HFF-Myc (cell line): ENCODE data around the gene GAK.

ENCODE experiments used
- DNase-seq: peaks from one replicate; pipeline ENCODE4 v3.0.0-alpha.2; 2011; ENCODE audit warnings: low read depth; ENCODE audit errors: extremely low read depth
- H3K4me3 ChIP-seq: replicated peaks from 2 replicates; pipeline ENCODE4 v1.5.1; 2011; ENCODE audit warnings: low read depth, mild to moderate bottlenecking, control low read depth, low read length
- CTCF ChIP-seq: IDR thresholded peaks from 2 replicates; pipeline ENCODE4 v1.5.1; 2012; ENCODE audit warnings: mild to moderate bottlenecking, low read depth, low read length, control low read depth; ENCODE audit errors: missing control alignments

Gene GAK

GRCh38 chr4:835148-836002 is 96.7 kb downstream of the GAK start:
- no peak overlapping the region for H3K4me3 ChIP-seq
- no peak for TF ChIP-seq CTCF
- DNase-seq: no peak

- H3K4me3 ChIP-seq: no peak overlapping the region
- TF ChIP-seq CTCF: no peak
- no peak for DNase-seq
These were observed 97.6 kb downstream of the GAK start for GRCh38 chr4:834368-835147.

- no peak overlapping the region for H3K4me3 ChIP-seq
- TF ChIP-seq CTCF: no peak
- DNase-seq: no peak
These were observed 98.3 kb downstream of the GAK start for GRCh38 chr4:833731-834367.

- DNase-seq: no peak
These were observed 99.0 kb downstream of the GAK start for GRCh38 chr4:833156-833555.

GRCh38 chr4:832536-832935 is 99.6 kb downstream of the GAK start:
- no peak for TF ChIP-seq CTCF
- no peak overlapping the region for H3K4me3 ChIP-seq
- no peak for DNase-seq

More at GRCh38 chr4:833156-833555, 99.0 kb downstream of the GAK start:
- no peak overlapping the region for H3K4me3 ChIP-seq
- TF ChIP-seq CTCF: no peak

- TF ChIP-seq CTCF: no peak
- H3K4me3 ChIP-seq: no peak overlapping the region
- no peak for DNase-seq
These were observed 100.0 kb downstream of the GAK start for GRCh38 chr4:832108-832507.
